ENCODE measurements around the gene NID2. TPM values are rescaled to one million over a fixed set of nuclear protein-coding genes. Genes with fewer than 3 reads are reported as not detected.

Gene NID2
- total and polyA plus RNA-seq, 12 donors, result 7.2 to 61.3 (median 33.0) TPM

DNA sequence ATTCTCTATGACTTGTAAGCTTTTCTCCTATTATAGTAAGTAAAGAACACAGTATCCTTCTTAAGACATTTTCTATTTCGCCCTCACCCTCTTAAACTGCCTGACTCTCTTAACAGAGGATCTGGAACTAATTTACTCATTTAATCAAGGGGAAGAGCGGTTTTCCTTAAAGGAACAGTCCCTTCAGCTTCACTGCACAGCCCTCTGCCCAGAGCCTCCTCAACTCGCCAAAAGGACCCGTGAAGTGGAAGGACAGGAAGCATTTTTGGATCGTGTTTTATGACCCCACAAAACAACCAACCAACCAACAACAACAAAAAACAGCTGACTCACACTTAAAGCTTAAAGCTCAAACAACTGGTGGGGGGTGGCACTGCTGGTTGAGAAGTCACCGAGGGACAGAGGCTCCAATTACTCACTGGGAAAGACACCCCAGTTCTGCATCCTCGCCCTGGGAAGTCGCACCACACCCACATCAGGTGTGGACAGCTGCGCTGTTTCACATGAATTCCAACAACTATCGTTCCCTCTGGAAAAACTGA, 35.7 kb downstream of the NID2 start:
- WGBS, 4 donors, result 50 to 58% (median 55%) methylated on average over 10 of the region's 10 CpGs
- H3K27ac ChIP-seq, result peak overlapping the region in 2 of 5 donors; percentile 23 to 50
- intact Hi-C loops (cut with DNase I), result no loop called here

DNA sequence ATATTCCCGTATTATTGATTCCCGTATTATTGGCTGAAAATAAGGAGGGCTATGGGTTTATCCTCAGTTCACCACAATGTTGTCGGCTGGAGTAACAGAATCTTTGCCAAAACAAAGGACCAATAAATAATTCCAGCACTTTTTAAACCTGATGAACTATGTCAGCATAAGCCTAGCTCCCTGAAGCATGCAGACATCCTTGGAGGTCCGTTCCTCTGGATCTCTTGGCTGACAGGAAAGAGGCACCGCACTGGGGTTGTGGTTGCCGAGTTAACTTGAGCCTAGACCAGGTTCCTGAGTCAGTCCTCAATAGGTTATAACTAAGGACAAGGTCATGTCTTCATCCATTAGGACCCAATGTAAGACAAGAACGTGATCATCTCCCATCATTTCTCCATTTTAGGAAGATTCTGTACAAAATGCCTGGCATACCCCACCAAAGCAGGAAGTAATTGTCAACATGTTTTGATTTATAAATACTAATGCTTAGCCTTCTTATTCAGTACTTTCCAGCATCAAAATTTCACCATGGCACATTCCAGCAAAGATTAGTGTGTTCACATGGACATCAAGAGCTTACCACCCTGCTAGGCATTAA, 36.6 kb downstream of the NID2 start:
- peak overlapping the region in 2 of 5 donors; percentile 47 to 64 for H3K27ac ChIP-seq
- intact Hi-C loops (cut with DNase I), result no loop called here

More for the DNA sequence above, 35.7 kb downstream of the NID2 start:
- DNase-seq, result no peak
- Histone ChIP-seq H3K4me1 (replicated peaks in 1 of 2) (peaks cover 0 to 8% of the 10 kb centered on the region in 2 donors), H3K27me3 (peaks cover 5% of the 10 kb centered on the region), H3K36me3 (replicated peaks in 1 of 2) (peaks cover 0 to 10% of the 10 kb centered on the region in 2 donors), H3K9me3 (replicated peaks in 1 of 3) (no peaks in the 10 kb centered on the region), H3K4me3 (no peak overlapping the region)
- TF ChIP-seq, protein P1, sequence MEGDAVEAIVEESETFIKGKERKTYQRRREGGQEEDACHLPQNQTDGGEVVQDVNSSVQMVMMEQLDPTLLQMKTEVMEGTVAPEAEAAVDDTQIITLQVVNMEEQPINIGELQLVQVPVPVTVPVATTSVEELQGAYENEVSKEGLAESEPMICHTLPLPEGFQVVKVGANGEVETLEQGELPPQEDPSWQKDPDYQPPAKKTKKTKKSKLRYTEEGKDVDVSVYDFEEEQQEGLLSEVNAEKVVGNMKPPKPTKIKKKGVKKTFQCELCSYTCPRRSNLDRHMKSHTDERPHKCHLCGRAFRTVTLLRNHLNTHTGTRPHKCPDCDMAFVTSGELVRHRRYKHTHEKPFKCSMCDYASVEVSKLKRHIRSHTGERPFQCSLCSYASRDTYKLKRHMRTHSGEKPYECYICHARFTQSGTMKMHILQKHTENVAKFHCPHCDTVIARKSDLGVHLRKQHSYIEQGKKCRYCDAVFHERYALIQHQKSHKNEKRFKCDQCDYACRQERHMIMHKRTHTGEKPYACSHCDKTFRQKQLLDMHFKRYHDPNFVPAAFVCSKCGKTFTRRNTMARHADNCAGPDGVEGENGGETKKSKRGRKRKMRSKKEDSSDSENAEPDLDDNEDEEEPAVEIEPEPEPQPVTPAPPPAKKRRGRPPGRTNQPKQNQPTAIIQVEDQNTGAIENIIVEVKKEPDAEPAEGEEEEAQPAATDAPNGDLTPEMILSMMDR (IDR thresholded peaks at IDR 0.05), result no peak
- no peak for TF ChIP-seq POLR2A (IDR thresholded peaks at IDR 0.05)

DNA sequence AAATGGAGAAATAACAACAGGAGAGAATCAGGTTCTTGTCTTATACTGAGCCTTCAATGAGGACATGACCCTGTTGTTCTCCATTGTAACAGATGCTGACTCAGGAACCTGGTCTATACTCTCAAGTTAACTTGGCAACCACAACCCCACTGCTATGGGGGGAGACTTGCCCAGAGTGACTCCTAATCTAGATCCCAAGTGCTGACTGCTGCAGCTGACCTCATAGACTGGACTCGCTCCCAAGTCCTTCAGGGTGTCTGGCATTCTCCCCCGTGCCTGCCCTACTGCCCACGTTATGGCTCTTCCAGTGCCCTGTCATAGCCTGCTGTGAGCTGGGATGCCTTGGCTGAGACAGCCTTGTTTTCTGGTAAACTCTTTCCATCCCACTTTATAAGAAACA, 37.1 kb downstream of the NID2 start:
- Histone ChIP-seq H3K36me3 (replicated peaks in 1 of 2) (peaks cover 0 to 12% of the 10 kb centered on the region in 2 donors), H3K27ac (peak overlapping the region in 2 of 5 donors; percentile 47 to 64), H3K9me3 (replicated peaks in 1 of 3) (no peaks in the 10 kb centered on the region), H3K27me3 (peaks cover 5% of the 10 kb centered on the region), H3K4me1 (replicated peaks in 1 of 2) (peaks cover 0 to 12% of the 10 kb centered on the region in 2 donors), H3K4me3 (no peak overlapping the region)
- TF ChIP-seq, protein P1 (IDR thresholded peaks at IDR 0.05), result no peak
- no peak for TF ChIP-seq POLR2A (IDR thresholded peaks at IDR 0.05)
- 57 to 88% (median 66%) methylated on average over 3 of the region's 3 CpGs for WGBS, 4 donors
- peak in 3 of 7 donors; percentile 7 to 29 (median 29) for DNase-seq
- intact Hi-C loops (cut with DNase I), result no loop called here

More for the DNA sequence above, 36.6 kb downstream of the NID2 start:
- WGBS, 4 donors, result 47 to 57% (median 52%) methylated on average over 7 of the region's 7 CpGs
- Histone ChIP-seq H3K9me3 (replicated peaks in 1 of 3) (no peaks in the 10 kb centered on the region), H3K4me1 (replicated peaks in 1 of 2) (peaks cover 0 to 8% of the 10 kb centered on the region in 2 donors), H3K4me3 (no peak overlapping the region), H3K27me3 (peaks cover 5% of the 10 kb centered on the region), H3K36me3 (replicated peaks in 1 of 2) (peaks cover 0 to 13% of the 10 kb centered on the region in 2 donors)
- DNase-seq, result no peak
- TF ChIP-seq, protein P1 (IDR thresholded peaks at IDR 0.05), result no peak
- no peak for TF ChIP-seq POLR2A (IDR thresholded peaks at IDR 0.05)

DNA sequence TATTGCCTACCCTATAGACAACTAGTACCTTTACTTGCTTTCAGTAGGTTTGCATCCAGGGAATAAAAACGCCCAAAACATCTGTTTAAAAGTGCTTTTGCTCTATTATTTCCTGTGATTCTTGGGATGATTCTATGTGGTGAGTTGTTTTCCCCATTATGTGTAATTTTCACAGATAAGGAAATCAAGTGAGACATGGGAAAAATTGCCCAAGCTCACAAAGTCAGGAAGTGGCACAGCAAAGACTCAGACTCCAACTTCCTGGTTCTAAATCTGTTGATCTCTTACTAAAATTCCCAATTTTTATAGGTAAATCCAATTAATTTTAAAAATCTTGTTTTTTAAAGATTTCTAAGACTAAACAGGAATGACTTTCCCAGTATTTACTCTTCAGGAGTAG, 39.0 kb downstream of the NID2 start:
- Histone ChIP-seq H3K4me3 (no peak overlapping the region), H3K36me3 (replicated peaks in 1 of 2) (peaks cover 0 to 4% of the 10 kb centered on the region in 2 donors), H3K4me1 (replicated peaks in 1 of 2) (peaks cover 0 to 12% of the 10 kb centered on the region in 2 donors), H3K9me3 (replicated peaks in 1 of 3) (no peaks in the 10 kb centered on the region), H3K27me3 (no peaks in the 10 kb centered on the region), H3K27ac (peak overlapping the region in 1 of 5 donors; percentile 29)
- no peak for DNase-seq
- intact Hi-C loops (cut with DNase I), result no loop called here
- TF ChIP-seq, protein P1 (IDR thresholded peaks at IDR 0.05), result no peak
- no peak for TF ChIP-seq POLR2A (IDR thresholded peaks at IDR 0.05)
- 38 to 59% (median 54%) methylated on average over 1 of the region's 1 CpG for WGBS, 4 donors

Data from adrenal gland (tissue), 12 donors.